Esophagus muscularis mucosa (tissue), 3 donors: Measurements from ENCODE around the gene MMP15.

Experiments
- CTCF ChIP-seq, 3 experiments: fragments of 200-600 bp in 2 of 3; fragments of 450-650 bp in 1 of 3; sonication (generic) in 2 of 3; IDR thresholded peaks; one replicate each; pipeline ENCODE4 v1.5.1; 2017 to 2019; ENCODE audit warnings: antibody characterized with exemption in 3 of 3, mild to moderate bottlenecking in 2 of 3, moderate library complexity in 1 of 3
- POLR2AphosphoS5 ChIP-seq, 2 donors: sonication (generic); formaldehyde crosslinking; IDR thresholded peaks; one replicate each; pipeline ENCODE4 v1.6.1; 2017; ENCODE audit warnings: antibody characterized with exemption in 2 of 2

- TF ChIP-seq POLR2AphosphoS5 (IDR thresholded peaks at IDR 0.05) (no peak), CTCF (IDR thresholded peaks at IDR 0.05) (no peak)
These were observed 32.1 kb upstream of the MMP15 start for GRCh38 chr16:57993438-57993837.
